ENCODE measurements around the gene RELCH.
A peak's percentile ranks its signal among the peaks of the same experiment; 100 is the strongest.
"Not testable (repeated sequence)": the region's sequence is repeated elsewhere in the genome, so short reads cannot be mapped to it uniquely, and the experiment has no call there.

Gene RELCH

GRCh38 chr18:62186774-62187542 lies at the start of gene RELCH, which contains the start of gene PIGN:
RELCH (plus strand) TSS chr18:62187255; CDS start chr18:62187506, 251 bp downstream.
PIGN (minus strand) TSS chr18:62187056; CDS start chr18:62161353, 25,703 bp downstream.
- peak; percentile 89 for FAIRE-seq

- no peak for FAIRE-seq
These were observed 48.4 kb upstream of the RELCH start for GRCh38 chr18:62138461-62139235.

DNA sequence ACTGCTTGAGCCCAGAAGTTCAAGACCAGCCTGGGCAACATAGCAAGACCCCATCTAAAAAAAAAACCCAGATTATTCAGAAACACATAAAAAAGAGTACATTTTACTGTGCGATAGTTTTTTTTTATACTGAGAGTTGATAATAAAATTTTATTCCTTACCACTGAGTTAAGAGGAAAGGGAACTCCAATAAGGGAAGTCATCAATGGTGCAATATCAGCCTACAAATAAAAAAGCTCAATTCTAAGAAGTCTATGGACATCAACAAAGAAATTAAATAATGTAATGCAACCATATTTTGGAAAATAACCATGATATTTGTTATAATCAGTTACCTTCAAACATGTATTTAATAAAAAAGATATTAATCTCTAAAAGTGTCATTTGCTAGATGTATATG lies 46.8 kb upstream of the RELCH start:
- FAIRE-seq: no peak

DNA sequence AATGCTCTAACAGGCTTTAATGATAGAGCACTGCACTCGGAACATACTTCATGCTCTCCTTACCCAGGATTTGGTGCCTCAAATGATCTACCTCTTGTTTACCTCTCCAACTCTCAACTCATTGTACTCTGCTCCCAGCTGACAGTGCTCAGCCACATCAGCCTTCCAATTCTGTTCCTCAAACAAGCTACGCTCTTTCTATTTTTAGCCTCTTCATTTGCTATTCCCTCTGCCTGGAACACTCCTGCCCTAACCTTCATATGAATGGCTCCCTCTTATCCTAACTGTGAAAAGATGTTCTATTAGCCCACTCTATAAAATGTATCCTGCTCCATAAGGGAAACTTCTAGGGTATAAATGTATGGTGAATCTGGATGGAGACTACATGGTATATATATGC lies 42.7 kb upstream of the RELCH start:
- FAIRE-seq: no peak

DNA sequence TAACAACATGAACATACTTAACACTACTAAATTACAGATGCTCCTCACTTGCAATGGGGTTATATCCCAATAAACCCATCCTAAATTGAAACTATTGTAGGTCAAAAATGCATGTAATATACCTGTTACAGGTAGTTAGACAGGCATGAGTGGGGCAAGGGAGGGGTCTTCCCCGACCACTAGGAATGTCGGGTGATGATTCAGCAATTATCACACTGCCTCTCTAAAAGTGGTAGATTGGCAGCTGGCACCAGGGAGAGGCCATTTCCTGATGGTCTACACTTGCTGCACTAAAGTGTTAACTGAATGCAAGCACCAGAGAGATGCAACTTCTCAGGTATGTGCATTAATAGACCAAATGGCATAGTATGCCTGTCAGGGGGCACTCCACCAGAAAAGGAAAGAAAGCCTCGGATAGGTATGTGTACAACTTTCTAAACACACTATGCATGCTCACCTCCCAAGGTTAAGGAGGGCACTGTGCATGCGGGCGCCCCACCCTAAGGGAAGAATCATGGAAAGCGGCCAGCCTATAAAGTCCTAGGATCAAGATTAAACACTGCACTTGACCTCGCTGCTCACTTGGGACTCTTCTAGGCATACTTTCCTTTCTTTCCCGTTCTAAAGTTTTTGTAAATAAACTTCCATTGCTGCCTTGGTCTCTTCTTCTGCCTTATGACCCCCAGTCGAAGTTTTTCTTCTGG lies 35.8 kb upstream of the RELCH start:
- FAIRE-seq: no peak

GRCh38 chr18:62152844-62153243 lies 34.2 kb upstream of the RELCH start:
- FAIRE-seq: no peak

DNA sequence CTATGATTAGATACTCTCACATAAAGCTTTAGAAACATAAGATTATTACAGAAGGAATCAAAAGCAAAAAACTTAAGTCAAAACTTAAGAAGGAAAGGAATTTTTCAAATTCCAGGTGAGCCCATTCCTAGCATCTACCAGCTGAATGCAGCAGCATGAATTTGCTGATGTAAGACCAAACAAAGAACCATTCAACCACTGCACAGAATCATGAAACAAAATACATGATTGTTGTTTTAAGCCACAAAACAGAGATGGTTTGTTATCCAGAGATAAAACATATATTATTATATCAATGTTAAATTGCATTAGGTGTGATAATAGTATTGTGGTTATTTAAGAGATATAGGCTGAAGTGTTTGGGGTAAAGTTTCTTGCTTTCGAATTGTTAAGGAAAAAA lies 29.2 kb upstream of the RELCH start:
- FAIRE-seq: no peak

GRCh38 chr18:62164310-62164709 lies 22.7 kb upstream of the RELCH start:
- no peak for FAIRE-seq

- FAIRE-seq: no peak
These were observed 22.1 kb upstream of the RELCH start for GRCh38 chr18:62164855-62165487.

DNA sequence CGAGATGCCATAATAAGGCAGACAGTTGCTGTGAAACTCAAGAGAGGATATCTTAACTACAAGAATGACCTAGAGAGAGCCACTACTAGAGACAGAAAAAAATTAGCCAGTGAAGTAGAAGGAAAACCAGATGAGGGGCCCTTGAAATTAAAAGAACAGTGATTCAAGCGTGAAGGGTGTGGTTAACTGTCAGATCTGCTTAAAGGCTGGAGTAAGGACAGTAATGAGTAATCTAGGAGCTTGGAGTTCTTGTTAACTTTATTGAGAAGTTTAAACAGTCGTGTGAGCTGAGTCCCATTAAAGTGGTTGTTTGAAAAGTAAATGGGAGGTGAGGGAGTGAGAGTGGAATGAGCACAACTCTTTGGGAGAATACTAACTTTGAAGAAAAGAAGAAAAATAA lies 21.5 kb upstream of the RELCH start:
- no peak for FAIRE-seq

DNA sequence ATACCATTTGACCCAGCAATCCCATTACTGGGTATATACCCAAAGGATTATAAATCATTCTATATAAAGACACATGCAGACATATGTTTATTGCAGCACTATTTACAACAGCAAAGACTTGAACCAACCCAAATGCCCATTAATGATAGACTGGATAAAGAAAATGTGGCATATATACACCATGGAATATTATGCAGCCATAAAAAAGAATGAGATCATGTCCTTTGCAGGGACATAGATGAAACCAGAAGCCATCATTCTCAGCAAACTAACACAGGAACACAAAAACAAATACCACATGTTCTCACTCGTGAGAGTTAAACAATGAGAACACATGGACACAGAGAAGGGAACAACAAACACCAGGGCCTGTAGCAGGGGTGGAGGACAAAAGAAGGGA lies 20.5 kb upstream of the RELCH start:
- FAIRE-seq: not testable (repeated sequence)

GRCh38 chr18:62170857-62171256 lies 16.2 kb upstream of the RELCH start:
- FAIRE-seq: no peak

GRCh38 chr18:62172298-62172697 lies 14.8 kb upstream of the RELCH start:
- FAIRE-seq: peak; percentile 12

GRCh38 chr18:62175521-62175920 lies 11.5 kb upstream of the RELCH start:
- no peak for FAIRE-seq

DNA sequence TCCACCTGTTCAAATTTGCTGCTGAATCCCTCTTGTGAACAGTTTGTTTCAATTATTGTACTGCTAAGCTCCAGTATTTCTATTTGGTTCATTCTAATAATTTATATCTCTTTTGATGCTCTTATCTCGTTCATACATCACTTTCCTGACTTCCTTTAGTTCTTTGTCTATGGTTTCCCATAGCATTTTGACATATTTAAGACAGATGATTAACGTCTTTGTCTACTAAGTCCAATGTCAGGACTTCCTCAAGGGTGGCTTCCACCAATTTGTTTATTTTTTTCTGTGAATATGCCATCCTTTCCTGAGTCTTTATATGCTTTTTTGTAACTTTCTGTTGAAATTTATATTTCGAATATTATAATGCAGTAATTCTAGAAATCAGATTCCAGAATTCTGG lies 9.8 kb upstream of the RELCH start:
- FAIRE-seq: no peak

DNA sequence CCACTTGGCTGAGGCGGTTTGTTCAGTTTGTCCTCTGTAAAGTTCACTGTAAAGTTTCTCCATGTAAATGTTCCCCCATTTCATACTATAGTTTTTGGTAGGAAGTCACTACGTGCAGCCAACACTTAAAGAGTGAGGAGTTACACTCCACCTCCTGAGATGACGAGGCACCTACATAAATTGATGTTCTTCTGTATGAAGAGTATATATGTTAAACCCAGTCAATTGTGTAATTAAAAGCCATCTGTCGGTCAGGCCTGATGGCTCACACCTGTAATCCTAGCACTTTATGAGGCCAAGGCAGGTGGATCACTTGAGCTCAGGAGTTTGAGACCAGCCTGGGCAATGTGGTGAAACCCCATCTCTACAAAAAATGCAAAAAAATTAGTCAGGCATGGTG lies 7.8 kb upstream of the RELCH start:
- no peak for FAIRE-seq

DNA sequence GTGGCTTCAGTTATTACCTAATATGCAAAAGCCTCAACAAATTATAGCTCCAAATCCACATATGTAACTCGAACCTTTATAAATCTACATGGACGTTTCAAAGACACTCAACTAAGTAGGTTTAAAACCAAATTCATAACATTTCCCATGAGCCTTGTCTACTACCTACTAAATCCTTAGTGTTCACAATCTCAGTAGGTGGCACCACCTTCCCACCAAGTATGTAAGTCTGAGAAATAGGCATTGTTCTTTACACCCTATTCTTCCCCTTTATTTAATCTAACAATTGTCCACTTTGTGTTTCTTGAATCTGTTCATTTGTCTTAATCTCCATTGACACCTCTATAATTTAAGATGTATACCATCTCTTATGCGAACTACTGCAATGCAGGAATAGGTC lies 4.8 kb upstream of the RELCH start:
- FAIRE-seq: no peak

- FAIRE-seq: peak; percentile 93
These were observed 3.4 kb upstream of the RELCH start for GRCh38 chr18:62183578-62184195.

DNA sequence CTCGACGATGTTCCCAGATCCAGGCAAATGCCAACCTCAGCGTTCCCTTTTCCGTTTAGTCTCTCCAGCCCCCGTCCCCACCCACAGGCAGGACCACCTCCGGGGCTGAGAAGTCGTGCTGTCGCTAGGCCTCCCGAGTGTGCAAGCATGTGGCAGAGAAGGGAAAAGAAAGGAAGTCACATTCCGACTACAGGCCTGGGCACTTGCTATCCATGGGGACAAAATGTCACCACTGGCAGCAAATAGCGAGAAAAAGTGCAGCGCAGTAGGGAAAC lies 619 bp upstream of the RELCH start:
- FAIRE-seq: no peak

- FAIRE-seq: no peak
These were observed 772 bp downstream of the RELCH start for GRCh38 chr18:62187543-62188510.

- no peak for FAIRE-seq
These were observed 2.2 kb downstream of the RELCH start for GRCh38 chr18:62189208-62189607.

- FAIRE-seq: no peak
These were observed 9.0 kb downstream of the RELCH start for GRCh38 chr18:62196079-62196478.

Data from endometrium (tissue), 2 donors.